ENCODE data around the gene IL10RB.
"Not testable (repeated sequence)": the region's sequence is repeated elsewhere in the genome, so short reads cannot be mapped to it uniquely, and the experiment has no call there.

Gene IL10RB

DNA sequence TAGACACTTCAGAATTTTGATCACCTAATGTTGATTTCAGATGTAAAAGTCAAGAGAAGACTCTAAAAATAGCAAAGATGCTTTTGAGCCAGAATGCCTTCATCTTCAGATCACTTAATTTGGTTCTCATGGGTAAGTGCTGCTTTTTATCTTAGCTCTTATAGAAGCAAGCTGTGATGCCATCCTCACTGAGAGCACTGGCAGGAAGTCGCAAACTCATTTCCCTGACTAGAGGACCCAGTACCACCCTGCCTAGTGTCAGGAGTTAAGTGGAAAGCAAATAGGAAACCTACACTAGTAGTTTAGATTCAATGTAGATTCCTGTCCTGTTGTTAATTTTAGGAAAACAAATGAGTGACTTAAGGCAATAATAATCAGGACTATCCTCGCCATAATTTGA lies 24.3 kb upstream of the IL10RB start:
- ATAC-seq: no peak
- TF ChIP-seq CSDC2 (CRISPR knock-in tag; IDR thresholded peaks at IDR 0.05): no peak
- TF ChIP-seq OSR1 (CRISPR knock-in tag; IDR thresholded peaks at IDR 0.05): no peak
- no peak for TF ChIP-seq ESRRG (CRISPR knock-in tag; IDR thresholded peaks at IDR 0.05)
- TF ChIP-seq, protein P1, sequence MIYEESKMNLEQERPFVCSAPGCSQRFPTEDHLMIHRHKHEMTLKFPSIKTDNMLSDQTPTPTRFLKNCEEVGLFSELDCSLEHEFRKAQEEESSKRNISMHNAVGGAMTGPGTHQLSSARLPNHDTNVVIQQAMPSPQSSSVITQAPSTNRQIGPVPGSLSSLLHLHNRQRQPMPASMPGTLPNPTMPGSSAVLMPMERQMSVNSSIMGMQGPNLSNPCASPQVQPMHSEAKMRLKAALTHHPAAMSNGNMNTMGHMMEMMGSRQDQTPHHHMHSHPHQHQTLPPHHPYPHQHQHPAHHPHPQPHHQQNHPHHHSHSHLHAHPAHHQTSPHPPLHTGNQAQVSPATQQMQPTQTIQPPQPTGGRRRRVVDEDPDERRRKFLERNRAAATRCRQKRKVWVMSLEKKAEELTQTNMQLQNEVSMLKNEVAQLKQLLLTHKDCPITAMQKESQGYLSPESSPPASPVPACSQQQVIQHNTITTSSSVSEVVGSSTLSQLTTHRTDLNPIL (CRISPR knock-in tag; IDR thresholded peaks at IDR 0.05; ENCODE audit: low read depth): no peak
- TF ChIP-seq ISL1 (CRISPR knock-in tag; IDR thresholded peaks at IDR 0.05): no peak
- no peak for TF ChIP-seq GLIS3 (CRISPR knock-in tag; IDR thresholded peaks at IDR 0.05)
- no peak for TF ChIP-seq ZNF8 (CRISPR knock-in tag; IDR thresholded peaks at IDR 0.05)
- TF ChIP-seq ARNTL (CRISPR knock-in tag; IDR thresholded peaks at IDR 0.05; ENCODE audit: borderline replicate concordance, low read depth): no peak
- TF ChIP-seq, protein P2, sequence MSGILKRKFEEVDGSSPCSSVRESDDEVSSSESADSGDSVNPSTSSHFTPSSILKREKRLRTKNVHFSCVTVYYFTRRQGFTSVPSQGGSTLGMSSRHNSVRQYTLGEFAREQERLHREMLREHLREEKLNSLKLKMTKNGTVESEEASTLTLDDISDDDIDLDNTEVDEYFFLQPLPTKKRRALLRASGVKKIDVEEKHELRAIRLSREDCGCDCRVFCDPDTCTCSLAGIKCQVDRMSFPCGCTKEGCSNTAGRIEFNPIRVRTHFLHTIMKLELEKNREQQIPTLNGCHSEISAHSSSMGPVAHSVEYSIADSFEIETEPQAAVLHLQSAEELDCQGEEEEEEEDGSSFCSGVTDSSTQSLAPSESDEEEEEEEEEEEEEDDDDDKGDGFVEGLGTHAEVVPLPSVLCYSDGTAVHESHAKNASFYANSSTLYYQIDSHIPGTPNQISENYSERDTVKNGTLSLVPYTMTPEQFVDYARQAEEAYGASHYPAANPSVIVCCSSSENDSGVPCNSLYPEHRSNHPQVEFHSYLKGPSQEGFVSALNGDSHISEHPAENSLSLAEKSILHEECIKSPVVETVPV (CRISPR knock-in tag; IDR thresholded peaks at IDR 0.05): no peak
- TF ChIP-seq PATZ1 (CRISPR knock-in tag; IDR thresholded peaks at IDR 0.05; ENCODE audit: borderline replicate concordance): no peak

- ATAC-seq: not testable (repeated sequence)
Observed at GRCh38 chr21:33242846-33243245, 23.3 kb upstream of the IL10RB start.

- no peak for TF ChIP-seq TOX (CRISPR knock-in tag; IDR thresholded peaks at IDR 0.05; ENCODE audit: borderline replicate concordance)
- TF ChIP-seq, protein P2 (CRISPR knock-in tag; IDR thresholded peaks at IDR 0.05): no peak
- TF ChIP-seq, protein P1 (CRISPR knock-in tag; IDR thresholded peaks at IDR 0.05; ENCODE audit: low read depth): no peak
- no peak for TF ChIP-seq ESRRG (CRISPR knock-in tag; IDR thresholded peaks at IDR 0.05)
- TF ChIP-seq CSDC2 (CRISPR knock-in tag; IDR thresholded peaks at IDR 0.05): no peak
- TF ChIP-seq RARB (CRISPR knock-in tag; IDR thresholded peaks at IDR 0.05): no peak
- no peak for TF ChIP-seq GLIS3 (CRISPR knock-in tag; IDR thresholded peaks at IDR 0.05)
- no peak for TF ChIP-seq ZFP30 (CRISPR knock-in tag; IDR thresholded peaks at IDR 0.05)
- TF ChIP-seq ZNF8 (CRISPR knock-in tag; IDR thresholded peaks at IDR 0.05): no peak
- no peak for TF ChIP-seq BACH2 (CRISPR knock-in tag; IDR thresholded peaks at IDR 0.05; ENCODE audit: borderline replicate concordance)
- TF ChIP-seq ZC3H10 (CRISPR knock-in tag; IDR thresholded peaks at IDR 0.05): no peak
- no peak for ATAC-seq
Observed at GRCh38 chr21:33244082-33244778, 21.9 kb upstream of the IL10RB start.

DNA sequence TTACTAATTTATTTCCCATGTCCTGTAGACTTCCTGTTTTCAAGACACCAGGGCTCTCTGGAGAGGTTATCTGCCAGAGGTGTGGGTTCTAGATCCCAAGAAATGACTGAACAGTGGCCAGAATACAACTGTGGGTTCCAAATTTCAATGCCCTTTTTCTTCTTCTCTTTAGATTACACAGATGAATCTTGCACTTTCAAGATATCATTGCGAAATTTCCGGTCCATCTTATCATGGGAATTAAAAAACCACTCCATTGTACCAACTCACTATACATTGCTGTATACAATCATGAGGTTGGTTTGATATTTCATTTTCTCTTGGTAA lies 21.4 kb upstream of the IL10RB start:
- no peak for ATAC-seq
- no peak for TF ChIP-seq ESRRG (CRISPR knock-in tag; IDR thresholded peaks at IDR 0.05)
- no peak for TF ChIP-seq ZNF70 (CRISPR knock-in tag; IDR thresholded peaks at IDR 0.05)
- no peak for TF ChIP-seq TOX (CRISPR knock-in tag; IDR thresholded peaks at IDR 0.05; ENCODE audit: borderline replicate concordance)
- TF ChIP-seq ZFP30 (CRISPR knock-in tag; IDR thresholded peaks at IDR 0.05): no peak
- no peak for TF ChIP-seq ZC3H10 (CRISPR knock-in tag; IDR thresholded peaks at IDR 0.05)
- TF ChIP-seq, protein P1 (CRISPR knock-in tag; IDR thresholded peaks at IDR 0.05; ENCODE audit: low read depth): no peak
- TF ChIP-seq, protein P3, sequence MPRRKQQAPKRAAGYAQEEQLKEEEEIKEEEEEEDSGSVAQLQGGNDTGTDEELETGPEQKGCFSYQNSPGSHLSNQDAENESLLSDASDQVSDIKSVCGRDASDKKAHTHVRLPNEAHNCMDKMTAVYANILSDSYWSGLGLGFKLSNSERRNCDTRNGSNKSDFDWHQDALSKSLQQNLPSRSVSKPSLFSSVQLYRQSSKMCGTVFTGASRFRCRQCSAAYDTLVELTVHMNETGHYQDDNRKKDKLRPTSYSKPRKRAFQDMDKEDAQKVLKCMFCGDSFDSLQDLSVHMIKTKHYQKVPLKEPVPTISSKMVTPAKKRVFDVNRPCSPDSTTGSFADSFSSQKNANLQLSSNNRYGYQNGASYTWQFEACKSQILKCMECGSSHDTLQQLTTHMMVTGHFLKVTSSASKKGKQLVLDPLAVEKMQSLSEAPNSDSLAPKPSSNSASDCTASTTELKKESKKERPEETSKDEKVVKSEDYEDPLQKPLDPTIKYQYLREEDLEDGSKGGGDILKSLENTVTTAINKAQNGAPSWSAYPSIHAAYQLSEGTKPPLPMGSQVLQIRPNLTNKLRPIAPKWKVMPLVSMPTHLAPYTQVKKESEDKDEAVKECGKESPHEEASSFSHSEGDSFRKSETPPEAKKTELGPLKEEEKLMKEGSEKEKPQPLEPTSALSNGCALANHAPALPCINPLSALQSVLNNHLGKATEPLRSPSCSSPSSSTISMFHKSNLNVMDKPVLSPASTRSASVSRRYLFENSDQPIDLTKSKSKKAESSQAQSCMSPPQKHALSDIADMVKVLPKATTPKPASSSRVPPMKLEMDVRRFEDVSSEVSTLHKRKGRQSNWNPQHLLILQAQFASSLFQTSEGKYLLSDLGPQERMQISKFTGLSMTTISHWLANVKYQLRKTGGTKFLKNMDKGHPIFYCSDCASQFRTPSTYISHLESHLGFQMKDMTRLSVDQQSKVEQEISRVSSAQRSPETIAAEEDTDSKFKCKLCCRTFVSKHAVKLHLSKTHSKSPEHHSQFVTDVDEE (CRISPR knock-in tag; IDR thresholded peaks at IDR 0.05): no peak
- TF ChIP-seq ZFP3 (CRISPR knock-in tag; IDR thresholded peaks at IDR 0.05): no peak
- TF ChIP-seq GLIS3 (CRISPR knock-in tag; IDR thresholded peaks at IDR 0.05): no peak
- TF ChIP-seq ZNF8 (CRISPR knock-in tag; IDR thresholded peaks at IDR 0.05): no peak
- no peak for TF ChIP-seq ARNTL (CRISPR knock-in tag; IDR thresholded peaks at IDR 0.05; ENCODE audit: borderline replicate concordance, low read depth)
- TF ChIP-seq OSR1 (CRISPR knock-in tag; IDR thresholded peaks at IDR 0.05): no peak
- no peak for TF ChIP-seq BACH2 (CRISPR knock-in tag; IDR thresholded peaks at IDR 0.05; ENCODE audit: borderline replicate concordance)
- TF ChIP-seq CSDC2 (CRISPR knock-in tag; IDR thresholded peaks at IDR 0.05): no peak
- TF ChIP-seq PPARA (CRISPR knock-in tag; IDR thresholded peaks at IDR 0.05; ENCODE audit: borderline replicate concordance): no peak
- TF ChIP-seq, protein P4, sequence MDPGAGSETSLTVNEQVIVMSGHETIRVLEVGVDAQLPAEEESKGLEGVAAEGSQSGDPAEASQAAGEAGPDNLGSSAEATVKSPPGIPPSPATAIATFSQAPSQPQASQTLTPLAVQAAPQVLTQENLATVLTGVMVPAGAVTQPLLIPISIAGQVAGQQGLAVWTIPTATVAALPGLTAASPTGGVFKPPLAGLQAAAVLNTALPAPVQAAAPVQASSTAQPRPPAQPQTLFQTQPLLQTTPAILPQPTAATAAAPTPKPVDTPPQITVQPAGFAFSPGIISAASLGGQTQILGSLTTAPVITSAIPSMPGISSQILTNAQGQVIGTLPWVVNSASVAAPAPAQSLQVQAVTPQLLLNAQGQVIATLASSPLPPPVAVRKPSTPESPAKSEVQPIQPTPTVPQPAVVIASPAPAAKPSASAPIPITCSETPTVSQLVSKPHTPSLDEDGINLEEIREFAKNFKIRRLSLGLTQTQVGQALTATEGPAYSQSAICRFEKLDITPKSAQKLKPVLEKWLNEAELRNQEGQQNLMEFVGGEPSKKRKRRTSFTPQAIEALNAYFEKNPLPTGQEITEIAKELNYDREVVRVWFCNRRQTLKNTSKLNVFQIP (CRISPR knock-in tag; IDR thresholded peaks at IDR 0.05; ENCODE audit: borderline replicate concordance, low read depth): no peak
- no peak for TF ChIP-seq ISL1 (CRISPR knock-in tag; IDR thresholded peaks at IDR 0.05)

Measured in SK-N-SH treated with all-trans-retinoic acid at 6 μM for 48 hours (cell line).